ENCODE data around the gene OR5K2. TPM values are rescaled to one million over a fixed set of nuclear protein-coding genes. Genes with fewer than 3 reads are reported as not detected.

OR5K2 gene
- total RNA-seq, 6 experiments from 2014 or later, result not detected

DNA sequence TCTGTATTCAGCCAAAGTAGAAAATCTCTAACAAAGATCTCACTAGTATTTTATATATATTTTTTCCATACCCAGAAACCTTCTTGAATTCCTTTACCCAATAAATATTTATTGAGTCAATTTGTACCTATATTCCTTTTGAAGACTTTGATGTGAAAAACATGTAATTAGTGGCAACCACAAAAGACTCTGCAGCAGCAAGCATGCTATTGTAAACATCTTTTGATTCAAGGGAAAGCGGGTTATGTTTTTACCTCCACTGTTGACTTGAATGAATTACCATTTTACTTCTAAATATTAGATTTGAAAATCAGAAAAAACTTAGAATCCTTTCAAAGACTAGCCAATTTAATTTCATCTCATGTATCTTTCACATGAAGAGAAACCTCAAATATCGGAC lies 36.7 kb downstream of the OR5K2 start:
- no peak for TF ChIP-seq CTCF (IDR thresholded peaks at IDR 0.05)
- no peaks in the 10 kb centered on the region for H3K4me1 Mint-ChIP-seq (ENCODE audit: low read depth)
- peaks cover 16% of the 10 kb centered on the region for H3K27me3 Mint-ChIP-seq (ENCODE audit: insufficient read depth)
- no peaks in the 10 kb centered on the region for H3K9me3 Mint-ChIP-seq
- H3K27ac Mint-ChIP-seq, result no peak overlapping the region
- H3K4me3 Mint-ChIP-seq, result no peak overlapping the region
- no peaks in the 10 kb centered on the region for H3K36me3 Mint-ChIP-seq (ENCODE audit: low read depth)
- DNase-seq, result no peak

DNA sequence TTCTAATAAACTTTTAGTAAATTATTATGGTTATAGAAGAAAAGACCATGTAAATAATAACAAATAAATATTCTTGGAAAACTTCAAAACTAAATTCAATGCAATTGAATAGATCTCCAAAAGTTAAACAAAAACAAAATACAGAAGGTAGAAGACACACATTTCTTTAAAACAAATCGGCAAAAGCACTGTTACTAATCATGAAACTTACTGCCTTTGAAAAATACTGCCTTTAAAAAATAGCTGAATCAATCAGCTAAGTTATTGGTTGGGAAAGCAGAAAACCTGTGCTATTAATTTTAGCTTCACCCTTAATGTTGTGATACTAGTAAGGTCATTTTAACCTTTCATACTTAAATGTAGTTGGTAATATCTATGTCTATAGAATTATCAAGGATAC lies 37.3 kb downstream of the OR5K2 start:
- H3K4me1 Mint-ChIP-seq (ENCODE audit: low read depth), result no peaks in the 10 kb centered on the region

DNA sequence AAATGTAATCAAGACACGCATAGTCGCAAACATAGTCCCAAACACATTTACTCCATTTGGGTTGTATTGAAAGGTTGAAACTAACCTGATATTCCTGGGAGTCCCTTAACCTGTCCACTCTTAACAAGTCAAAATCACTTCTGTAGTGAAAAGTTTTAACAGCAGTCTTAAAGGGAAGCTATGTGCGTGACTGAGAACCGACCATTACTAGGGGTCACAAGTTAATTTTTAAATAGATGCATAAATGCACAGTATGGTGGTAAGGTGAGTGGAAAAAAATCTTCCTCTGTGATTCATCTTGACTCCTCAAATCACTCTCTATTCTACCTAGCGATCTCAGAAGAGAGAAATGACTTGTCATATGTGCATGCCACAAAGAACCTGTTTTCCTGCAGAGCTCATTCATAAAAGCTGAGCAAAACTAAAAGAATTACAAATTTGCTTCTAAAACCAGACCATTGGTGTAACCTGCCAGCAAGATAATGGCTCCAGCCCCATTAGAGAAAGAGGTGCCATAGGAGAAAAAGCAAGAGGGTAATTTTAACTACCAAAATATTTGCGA lies 39.1 kb downstream of the OR5K2 start:
- no peaks in the 10 kb centered on the region for H3K4me1 Mint-ChIP-seq (ENCODE audit: low read depth)
- no peak overlapping the region for H3K4me3 Mint-ChIP-seq
- no peak for TF ChIP-seq CTCF (IDR thresholded peaks at IDR 0.05)
- no peak for DNase-seq
- H3K36me3 Mint-ChIP-seq (ENCODE audit: low read depth), result no peaks in the 10 kb centered on the region
- H3K27me3 Mint-ChIP-seq (ENCODE audit: insufficient read depth), result peaks cover 16% of the 10 kb centered on the region
- H3K9me3 Mint-ChIP-seq, result no peaks in the 10 kb centered on the region
- no peak overlapping the region for H3K27ac Mint-ChIP-seq

More for the DNA sequence above, 37.3 kb downstream of the OR5K2 start:
- no peak overlapping the region for H3K27ac Mint-ChIP-seq
- no peaks in the 10 kb centered on the region for H3K9me3 Mint-ChIP-seq
- H3K36me3 Mint-ChIP-seq (ENCODE audit: low read depth), result no peaks in the 10 kb centered on the region
- H3K4me3 Mint-ChIP-seq, result no peak overlapping the region
- TF ChIP-seq CTCF (IDR thresholded peaks at IDR 0.05), result no peak
- no peak for DNase-seq
- peaks cover 16% of the 10 kb centered on the region for H3K27me3 Mint-ChIP-seq (ENCODE audit: insufficient read depth)

GRCh38 chr3:98540346-98540745 lies 42.9 kb downstream of the OR5K2 start:
- Mint-ChIP-seq H3K4me3 (no peak overlapping the region), H3K36me3 (ENCODE audit: low read depth) (no peaks in the 10 kb centered on the region), H3K9me3 (no peaks in the 10 kb centered on the region), H3K4me1 (ENCODE audit: low read depth) (no peaks in the 10 kb centered on the region), H3K27ac (no peak overlapping the region), H3K27me3 (ENCODE audit: insufficient read depth) (no peaks in the 10 kb centered on the region; the same call in 1 of the 2 replicates)
- DNase-seq, result no peak
- TF ChIP-seq CTCF (IDR thresholded peaks at IDR 0.05), result no peak

- Mint-ChIP-seq H3K9me3 (no peaks in the 10 kb centered on the region), H3K27me3 (ENCODE audit: insufficient read depth) (peaks cover 3% of the 10 kb centered on the region; the same call in 1 of the 2 replicates), H3K36me3 (ENCODE audit: low read depth) (no peaks in the 10 kb centered on the region), H3K4me3 (no peak overlapping the region), H3K4me1 (ENCODE audit: low read depth) (no peaks in the 10 kb centered on the region), H3K27ac (no peak overlapping the region)
- no peak for TF ChIP-seq CTCF (IDR thresholded peaks at IDR 0.05)
- no peak for DNase-seq
These were observed 44.2 kb downstream of the OR5K2 start for GRCh38 chr3:98541695-98542094.

DNA sequence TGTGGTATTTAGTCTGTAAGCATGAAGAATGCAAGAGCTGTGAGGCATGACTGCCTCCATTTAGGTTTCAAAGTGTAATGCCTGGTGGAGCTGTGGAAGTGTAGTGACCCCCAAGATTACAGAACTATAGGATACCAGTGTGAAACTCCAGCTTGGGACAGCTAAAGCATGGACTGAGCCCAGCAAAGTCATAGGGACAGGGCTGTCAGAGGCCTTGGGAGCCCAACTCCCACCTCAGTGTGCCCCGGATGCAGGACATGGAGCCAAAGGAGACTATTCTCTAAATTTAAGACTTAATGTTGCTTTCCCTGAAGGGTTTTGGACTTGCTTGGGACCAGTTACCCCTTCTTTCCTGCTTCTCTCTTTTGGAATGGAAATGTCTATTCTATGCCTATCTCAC lies 45.1 kb downstream of the OR5K2 start:
- no peaks in the 10 kb centered on the region for H3K4me1 Mint-ChIP-seq (ENCODE audit: low read depth)
- H3K9me3 Mint-ChIP-seq, result no peaks in the 10 kb centered on the region
- H3K27me3 Mint-ChIP-seq (ENCODE audit: insufficient read depth), result peaks cover 3% of the 10 kb centered on the region; the same call in 1 of the 2 replicates
- no peak overlapping the region for H3K27ac Mint-ChIP-seq
- no peak for DNase-seq
- H3K4me3 Mint-ChIP-seq, result no peak overlapping the region
- no peak for TF ChIP-seq CTCF (IDR thresholded peaks at IDR 0.05)
- no peaks in the 10 kb centered on the region for H3K36me3 Mint-ChIP-seq (ENCODE audit: low read depth)
